ENCODE results near the gene PEAK1. TPM values are rescaled to one million over a fixed set of nuclear protein-coding genes. Genes with fewer than 3 reads are reported as not detected.

PEAK1 gene
- total RNA-seq, 6 experiments from 2014 or later = 85.6 to 110 (median 95.8) TPM

GRCh38 chr15:77063249-77063648 lies 356.7 kb downstream of the PEAK1 start:
- no peak for DNase-seq
- H3K27me3 Mint-ChIP-seq (ENCODE audit: insufficient read depth) = no peaks in the 10 kb centered on the region
- TF ChIP-seq CTCF (IDR thresholded peaks at IDR 0.05) = no peak
- no peak overlapping the region for H3K4me3 Mint-ChIP-seq
- H3K4me1 Mint-ChIP-seq (ENCODE audit: low read depth) = peaks cover 87% of the 10 kb centered on the region
- no peaks in the 10 kb centered on the region for H3K9me3 Mint-ChIP-seq
- H3K36me3 Mint-ChIP-seq (ENCODE audit: low read depth) = no peaks in the 10 kb centered on the region
- H3K27ac Mint-ChIP-seq = no peak overlapping the region

GRCh38 chr15:77060546-77060945 lies 359.4 kb downstream of the PEAK1 start:
- no peaks in the 10 kb centered on the region for H3K9me3 Mint-ChIP-seq
- H3K27ac Mint-ChIP-seq = peak overlapping the region; percentile 57
- H3K4me3 Mint-ChIP-seq = no peak overlapping the region
- no peaks in the 10 kb centered on the region for H3K27me3 Mint-ChIP-seq (ENCODE audit: insufficient read depth)
- DNase-seq = peak; percentile 25
- TF ChIP-seq CTCF (IDR thresholded peaks at IDR 0.05) = no peak
- H3K36me3 Mint-ChIP-seq (ENCODE audit: low read depth) = no peaks in the 10 kb centered on the region
- peaks cover 82% of the 10 kb centered on the region for H3K4me1 Mint-ChIP-seq (ENCODE audit: low read depth)

GRCh38 chr15:77059786-77060361 lies 360.0 kb downstream of the PEAK1 start:
- Mint-ChIP-seq H3K4me3 (no peak overlapping the region), H3K9me3 (no peaks in the 10 kb centered on the region), H3K27me3 (ENCODE audit: insufficient read depth) (no peaks in the 10 kb centered on the region), H3K27ac (peak overlapping the region; percentile 23; the same call in 1 of the 2 replicates), H3K4me1 (ENCODE audit: low read depth) (peaks cover 77% of the 10 kb centered on the region), H3K36me3 (ENCODE audit: low read depth) (no peaks in the 10 kb centered on the region)
- TF ChIP-seq CTCF (IDR thresholded peaks at IDR 0.05) = no peak
- DNase-seq = no peak

DNA sequence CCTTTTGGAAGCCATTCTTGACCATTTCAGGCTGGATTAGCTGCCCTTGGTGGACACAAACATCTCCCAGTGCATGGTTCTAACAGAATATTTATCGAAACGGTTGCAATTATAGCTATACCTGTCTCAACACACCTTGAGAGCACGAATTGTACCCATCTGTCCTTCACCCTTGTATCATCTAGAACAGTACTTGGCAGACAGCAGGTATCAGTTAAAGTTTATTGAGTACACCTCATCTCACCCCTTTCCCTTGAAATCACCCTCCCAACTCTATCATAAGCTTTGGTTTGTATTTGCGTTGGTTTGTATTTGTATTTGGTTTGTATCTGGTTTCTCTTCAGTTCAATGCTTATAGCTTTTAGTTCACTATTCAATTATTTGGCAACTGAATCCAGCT lies 361.4 kb downstream of the PEAK1 start:
- TF ChIP-seq CTCF (IDR thresholded peaks at IDR 0.05) = no peak
- no peaks in the 10 kb centered on the region; the same call in 1 of the 2 replicates for H3K27me3 Mint-ChIP-seq (ENCODE audit: insufficient read depth)
- H3K27ac Mint-ChIP-seq = no peak overlapping the region
- DNase-seq = no peak
- peaks cover 8% of the 10 kb centered on the region for H3K36me3 Mint-ChIP-seq (ENCODE audit: low read depth)
- H3K4me3 Mint-ChIP-seq = no peak overlapping the region
- no peaks in the 10 kb centered on the region for H3K9me3 Mint-ChIP-seq
- H3K4me1 Mint-ChIP-seq (ENCODE audit: low read depth) = peaks cover 71% of the 10 kb centered on the region

GRCh38 chr15:77057685-77058084 lies 362.2 kb downstream of the PEAK1 start:
- no peak for DNase-seq
- Mint-ChIP-seq H3K4me1 (ENCODE audit: low read depth) (peaks cover 67% of the 10 kb centered on the region), H3K27ac (no peak overlapping the region), H3K27me3 (ENCODE audit: insufficient read depth) (no peaks in the 10 kb centered on the region; the same call in 1 of the 2 replicates), H3K9me3 (no peaks in the 10 kb centered on the region), H3K36me3 (ENCODE audit: low read depth) (peaks cover 9% of the 10 kb centered on the region), H3K4me3 (no peak overlapping the region)
- TF ChIP-seq CTCF (IDR thresholded peaks at IDR 0.05) = no peak
